Glutamatergic neuron (in vitro differentiated cells): ENCODE measurements around the gene TANC1. TPM values are rescaled to one million over a fixed set of nuclear protein-coding genes. Genes with fewer than 3 reads are reported as not detected.

Experiments used
- DNase-seq: peaks from one replicate; pipeline ENCODE4 v3.0.0; 2022
- H3K27ac Mint-ChIP-seq: one replicate; pipeline ENCODE4 v1.8.0; 2020; ENCODE audit warnings: mild to moderate bottlenecking, mixed read lengths, inconsistent platforms; ENCODE audit not compliant: unreplicated experiment
- H3K27me3 Mint-ChIP-seq: one replicate; pipeline ENCODE4 v1.8.0; 2020; ENCODE audit warnings: mild to moderate bottlenecking, moderate library complexity, mixed read lengths, inconsistent platforms; ENCODE audit not compliant: unreplicated experiment
- H3K36me3 Mint-ChIP-seq: one replicate; pipeline ENCODE4 v1.8.0; 2020; ENCODE audit warnings: mild to moderate bottlenecking, mixed read lengths, inconsistent platforms; ENCODE audit not compliant: unreplicated experiment
- H3K4me1 Mint-ChIP-seq: one replicate; pipeline ENCODE4 v1.8.0; 2020; ENCODE audit warnings: mild to moderate bottlenecking, low read depth, mixed read lengths, inconsistent platforms; ENCODE audit not compliant: unreplicated experiment
- H3K4me3 Mint-ChIP-seq: one replicate; pipeline ENCODE4 v1.8.0; 2020; ENCODE audit warnings: mild to moderate bottlenecking, mixed read lengths, inconsistent platforms; ENCODE audit not compliant: unreplicated experiment
- H3K9me3 Mint-ChIP-seq: one replicate; pipeline ENCODE4 v1.8.0; 2020; ENCODE audit warnings: mild to moderate bottlenecking, moderate library complexity, mixed read lengths, inconsistent platforms; ENCODE audit not compliant: unreplicated experiment
- total RNA-seq: library from RNA; stranded (reverse); fragmentation: NEBNext Ultra II Directional; extraction: Animal tissue kit (Norgen Biotek cat#: 25700); gene quantifications from one replicate; pipeline ENCODE4 v1.2.1, GENCODE V29; 2021; ENCODE audit not compliant: unreplicated experiment
- TF ChIP-seq, protein P1 (sequence below): fragments of 200-600 bp; sonication (generic); IDR thresholded peaks from one replicate; pipeline ENCODE4 v1.5.0; 2021; ENCODE audit not compliant: partially characterized antibody, unreplicated experiment

TANC1 gene
- total RNA-seq, 1 donor from 2014 or later = 14.9 TPM

DNA sequence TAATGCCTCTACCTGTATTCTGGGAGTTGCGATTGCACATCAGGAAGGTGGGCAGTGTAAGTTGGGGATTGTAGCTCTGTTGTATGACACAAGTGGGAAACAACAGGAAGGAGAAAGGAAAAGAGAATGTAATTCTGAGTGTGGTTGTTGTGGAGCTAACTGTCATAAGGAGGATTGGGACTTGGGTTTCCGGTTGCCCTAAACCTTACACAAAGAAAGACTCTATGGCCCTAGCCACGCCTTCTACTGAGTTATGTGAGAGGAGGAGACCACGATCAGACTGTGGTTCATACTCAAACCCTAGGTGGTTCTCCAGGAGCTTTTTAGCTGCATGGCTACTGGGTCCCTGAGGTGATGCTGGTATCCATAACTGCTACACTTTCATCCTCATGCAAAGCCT, 86.5 kb downstream of the TANC1 start:
- Mint-ChIP-seq H3K36me3 (no peaks in the 10 kb centered on the region), H3K4me1 (peaks cover 6% of the 10 kb centered on the region), H3K9me3 (peaks cover 3% of the 10 kb centered on the region), H3K27me3 (peaks cover 2% of the 10 kb centered on the region), H3K27ac (no peak overlapping the region), H3K4me3 (no peak overlapping the region)
- TF ChIP-seq, protein P1, sequence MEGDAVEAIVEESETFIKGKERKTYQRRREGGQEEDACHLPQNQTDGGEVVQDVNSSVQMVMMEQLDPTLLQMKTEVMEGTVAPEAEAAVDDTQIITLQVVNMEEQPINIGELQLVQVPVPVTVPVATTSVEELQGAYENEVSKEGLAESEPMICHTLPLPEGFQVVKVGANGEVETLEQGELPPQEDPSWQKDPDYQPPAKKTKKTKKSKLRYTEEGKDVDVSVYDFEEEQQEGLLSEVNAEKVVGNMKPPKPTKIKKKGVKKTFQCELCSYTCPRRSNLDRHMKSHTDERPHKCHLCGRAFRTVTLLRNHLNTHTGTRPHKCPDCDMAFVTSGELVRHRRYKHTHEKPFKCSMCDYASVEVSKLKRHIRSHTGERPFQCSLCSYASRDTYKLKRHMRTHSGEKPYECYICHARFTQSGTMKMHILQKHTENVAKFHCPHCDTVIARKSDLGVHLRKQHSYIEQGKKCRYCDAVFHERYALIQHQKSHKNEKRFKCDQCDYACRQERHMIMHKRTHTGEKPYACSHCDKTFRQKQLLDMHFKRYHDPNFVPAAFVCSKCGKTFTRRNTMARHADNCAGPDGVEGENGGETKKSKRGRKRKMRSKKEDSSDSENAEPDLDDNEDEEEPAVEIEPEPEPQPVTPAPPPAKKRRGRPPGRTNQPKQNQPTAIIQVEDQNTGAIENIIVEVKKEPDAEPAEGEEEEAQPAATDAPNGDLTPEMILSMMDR = no peak
- DNase-seq = no peak

DNA sequence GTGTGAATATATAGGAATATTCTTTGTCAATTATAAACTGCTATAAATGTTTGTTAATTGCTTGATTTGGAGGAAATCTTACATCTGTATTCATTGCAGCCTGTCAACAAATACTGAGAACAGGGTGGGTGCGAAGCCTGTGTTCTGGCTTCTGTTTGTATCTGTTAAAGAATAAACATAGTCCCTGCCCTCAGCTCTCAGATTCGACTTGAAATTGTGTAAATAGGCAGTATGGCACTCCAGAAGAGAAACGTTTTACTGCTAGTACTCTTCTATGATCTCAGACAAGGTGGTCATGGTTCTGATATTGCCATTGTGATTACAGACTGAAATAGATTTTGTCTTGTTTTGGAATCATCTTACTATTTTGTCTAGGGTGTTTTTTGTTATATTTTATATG, 92.1 kb downstream of the TANC1 start:
- no peaks in the 10 kb centered on the region for H3K27me3 Mint-ChIP-seq
- peaks cover 4% of the 10 kb centered on the region for H3K4me1 Mint-ChIP-seq
- no peak overlapping the region for H3K27ac Mint-ChIP-seq
- DNase-seq = no peak
- H3K9me3 Mint-ChIP-seq = no peaks in the 10 kb centered on the region
- H3K36me3 Mint-ChIP-seq = no peaks in the 10 kb centered on the region
- no peak overlapping the region for H3K4me3 Mint-ChIP-seq
- TF ChIP-seq, protein P1 = no peak

DNA sequence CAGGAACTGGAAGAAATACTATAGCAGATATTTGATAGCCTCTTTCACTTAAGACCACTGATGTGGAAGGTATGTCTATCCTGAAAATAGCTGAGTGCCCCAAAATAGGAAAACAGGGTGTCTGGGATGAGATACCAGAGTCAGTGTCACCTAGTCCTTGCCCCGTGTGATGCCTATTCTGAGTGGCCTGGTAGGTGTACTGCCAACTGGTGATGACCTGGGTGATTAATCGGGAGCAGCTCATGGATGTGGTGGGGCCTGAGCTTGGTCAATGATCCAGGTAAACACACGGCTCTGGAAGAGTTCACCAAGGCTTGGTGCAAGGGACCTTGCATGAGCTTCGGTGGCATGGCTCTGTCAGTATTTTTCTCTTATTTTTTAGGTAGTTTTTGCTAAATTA, 95.2 kb downstream of the TANC1 start:
- Mint-ChIP-seq H3K36me3 (no peaks in the 10 kb centered on the region), H3K4me1 (no peaks in the 10 kb centered on the region), H3K27me3 (no peaks in the 10 kb centered on the region), H3K4me3 (no peak overlapping the region), H3K9me3 (no peaks in the 10 kb centered on the region), H3K27ac (no peak overlapping the region)
- TF ChIP-seq, protein P1 = no peak
- no peak for DNase-seq

DNA sequence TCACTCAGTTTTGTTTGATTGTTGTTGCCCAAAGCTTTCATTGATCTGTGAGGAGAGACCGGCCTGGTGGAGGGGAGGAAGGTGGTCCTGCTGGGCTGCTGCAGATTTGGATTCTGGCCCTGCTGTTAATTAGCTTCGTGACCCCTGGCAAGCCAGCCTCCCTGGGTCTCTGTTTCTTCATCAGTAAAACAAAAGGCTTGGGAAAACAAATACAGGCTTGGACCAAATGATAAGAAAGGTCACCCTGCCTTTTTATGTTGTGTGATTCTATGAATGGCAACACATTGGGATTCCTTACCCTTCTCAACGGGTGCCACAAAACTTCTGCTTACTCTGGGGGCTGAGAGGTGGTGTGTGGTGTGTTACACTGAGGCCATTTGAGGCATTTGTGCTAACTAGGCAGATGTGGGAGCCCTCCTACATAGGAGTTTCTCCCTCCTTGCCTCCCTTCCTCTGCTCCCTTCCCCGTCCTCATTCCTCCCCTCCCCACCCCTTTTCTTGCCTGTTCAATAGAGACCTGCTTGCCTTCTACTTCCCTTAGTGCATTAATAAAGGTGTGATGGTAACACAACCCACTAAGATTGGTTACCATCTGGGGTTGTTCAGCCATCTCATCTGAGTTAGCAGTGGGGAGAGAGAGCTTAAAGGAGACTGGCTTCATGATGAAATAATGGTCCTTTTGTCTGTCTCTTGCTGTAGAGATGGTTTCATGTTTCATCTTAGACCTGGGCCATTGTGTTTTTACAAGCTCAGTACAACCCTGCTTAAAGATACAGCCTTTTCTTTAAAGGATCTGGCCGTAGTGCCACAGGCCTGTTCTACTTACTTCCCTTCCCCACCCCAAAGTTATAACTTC, 96.2 kb downstream of the TANC1 start:
- Mint-ChIP-seq H3K27ac (no peak overlapping the region), H3K27me3 (no peaks in the 10 kb centered on the region), H3K4me3 (no peak overlapping the region), H3K36me3 (no peaks in the 10 kb centered on the region), H3K9me3 (no peaks in the 10 kb centered on the region), H3K4me1 (no peaks in the 10 kb centered on the region)
- TF ChIP-seq, protein P1 = no peak
- no peak for DNase-seq

DNA sequence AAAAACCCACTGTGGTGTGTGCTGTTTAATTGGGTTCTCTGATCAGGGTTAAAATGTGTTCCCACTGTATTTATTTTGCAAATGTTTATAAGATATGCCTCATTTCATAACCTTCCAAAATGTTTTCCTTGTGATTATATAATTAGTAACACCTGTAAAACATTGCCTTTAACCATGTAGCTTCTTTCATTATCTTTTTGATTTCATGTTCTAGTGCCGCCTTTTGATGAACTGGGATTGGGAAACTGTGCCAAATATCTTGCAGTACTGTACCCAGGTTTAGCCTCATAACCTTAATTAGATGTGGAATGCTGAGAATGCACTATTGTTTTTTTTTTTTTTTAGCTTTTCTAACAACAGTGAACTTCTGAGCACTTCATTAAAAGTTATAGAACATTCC, 96.9 kb downstream of the TANC1 start:
- Mint-ChIP-seq H3K4me3 (no peak overlapping the region), H3K27ac (no peak overlapping the region), H3K9me3 (no peaks in the 10 kb centered on the region)

More for the DNA sequence above, 96.9 kb downstream of the TANC1 start:
- no peaks in the 10 kb centered on the region for H3K4me1 Mint-ChIP-seq
- DNase-seq = no peak
- H3K36me3 Mint-ChIP-seq = no peaks in the 10 kb centered on the region
- TF ChIP-seq, protein P1 = no peak
- H3K27me3 Mint-ChIP-seq = no peaks in the 10 kb centered on the region
